Activated T-cell treated with anti-CD3 and anti-CD28 coated beads, Interleukin-2, amount 50 U/mL, for 48 hours (primary cell): ENCODE measurements around the gene KCNQ2.
"Not testable (repeated sequence)": the region's sequence is repeated elsewhere in the genome, so short reads cannot be mapped to it uniquely, and the experiment has no call there.

Source experiments
- DNase-seq, 2 experiments: peaks; one replicate each; pipeline ENCODE4 v3.0.0-alpha.2; 2020

Gene KCNQ2

DNA sequence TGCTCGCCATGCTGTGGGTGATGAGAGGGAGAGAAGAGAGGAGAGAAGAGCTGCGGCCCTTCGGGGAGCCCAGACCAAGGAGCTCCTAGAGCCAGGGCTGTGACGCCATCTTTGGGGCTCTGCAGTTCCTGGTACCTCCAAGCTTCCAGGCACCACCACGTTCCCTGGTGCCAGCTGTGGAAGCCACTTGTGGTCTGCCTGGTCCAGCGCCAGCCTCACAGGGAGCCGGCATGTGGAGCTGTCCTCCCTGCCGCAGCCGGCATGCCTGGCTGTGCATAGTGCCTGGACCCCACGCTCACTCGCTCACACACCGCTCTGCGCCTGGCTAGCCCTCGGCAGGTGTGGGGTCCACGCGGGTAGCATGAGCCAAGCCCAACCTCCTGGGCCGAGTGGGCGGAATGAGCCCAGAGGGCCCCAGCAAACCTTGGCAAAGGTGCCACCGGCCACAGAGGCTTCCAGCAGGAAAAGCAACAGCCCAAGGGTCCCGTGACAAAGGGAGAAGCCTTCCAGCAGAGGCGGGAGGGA, 92.0 kb downstream of the KCNQ2 start:
- DNase-seq = no peak

DNA sequence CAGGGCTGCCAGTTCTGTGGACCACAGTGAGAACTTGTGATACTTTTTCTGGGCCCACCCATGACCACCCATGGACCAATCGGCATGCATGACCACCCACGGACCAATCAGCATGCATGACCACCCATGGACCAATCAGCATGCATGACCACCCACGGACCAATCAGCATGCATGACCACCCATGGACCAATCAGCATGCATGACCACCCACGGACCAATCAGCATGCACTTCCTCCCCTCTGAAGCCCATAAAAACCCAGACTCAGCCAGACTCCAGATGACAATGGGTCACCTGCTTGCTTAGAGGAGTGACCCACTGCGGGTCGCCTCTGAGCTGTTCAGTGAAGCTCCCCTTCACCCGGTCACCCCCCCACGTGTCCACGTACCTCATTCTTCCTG, 92.6 kb downstream of the KCNQ2 start:
- DNase-seq = not testable (repeated sequence)

DNA sequence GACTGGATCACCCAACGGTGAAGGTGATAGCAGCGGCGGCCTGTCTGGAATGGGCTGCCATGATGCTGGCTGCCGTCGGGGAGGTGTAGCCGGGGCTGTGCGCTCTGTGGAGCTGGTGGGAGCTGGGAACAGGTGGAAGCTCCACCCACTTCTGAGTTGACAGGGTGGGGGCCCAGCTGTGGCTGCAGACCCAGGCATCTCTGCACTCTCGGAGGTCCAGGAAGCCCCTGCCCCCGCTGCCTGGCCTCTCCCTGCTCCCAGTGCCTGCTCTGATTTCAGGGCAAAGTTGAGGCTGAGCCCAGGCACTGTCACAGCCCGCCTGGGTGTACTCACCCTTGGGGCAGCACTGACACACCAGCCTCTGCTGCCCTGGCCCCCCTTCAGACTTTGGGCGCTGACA, 93.2 kb downstream of the KCNQ2 start:
- DNase-seq = no peak

DNA sequence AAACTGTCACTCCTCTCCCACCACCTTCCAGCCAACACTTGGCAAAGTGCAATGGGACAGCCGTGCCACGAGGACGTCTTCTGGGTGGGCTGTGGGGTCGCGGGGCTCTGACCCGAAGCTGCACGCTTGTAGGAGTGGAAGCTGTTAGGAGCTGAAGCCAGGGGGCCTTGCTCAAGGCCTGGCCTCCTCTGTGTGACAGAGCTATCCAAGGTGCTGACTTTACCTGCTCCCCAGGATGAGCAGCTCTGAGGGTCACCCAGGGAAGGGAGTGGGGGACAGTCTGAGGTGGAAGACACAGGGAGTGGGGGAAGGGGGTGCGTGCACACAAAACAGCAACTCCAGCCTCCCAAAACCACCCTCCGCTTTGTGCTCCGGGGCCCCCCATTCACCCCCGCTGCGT, 93.8 kb downstream of the KCNQ2 start:
- no peak for DNase-seq

DNA sequence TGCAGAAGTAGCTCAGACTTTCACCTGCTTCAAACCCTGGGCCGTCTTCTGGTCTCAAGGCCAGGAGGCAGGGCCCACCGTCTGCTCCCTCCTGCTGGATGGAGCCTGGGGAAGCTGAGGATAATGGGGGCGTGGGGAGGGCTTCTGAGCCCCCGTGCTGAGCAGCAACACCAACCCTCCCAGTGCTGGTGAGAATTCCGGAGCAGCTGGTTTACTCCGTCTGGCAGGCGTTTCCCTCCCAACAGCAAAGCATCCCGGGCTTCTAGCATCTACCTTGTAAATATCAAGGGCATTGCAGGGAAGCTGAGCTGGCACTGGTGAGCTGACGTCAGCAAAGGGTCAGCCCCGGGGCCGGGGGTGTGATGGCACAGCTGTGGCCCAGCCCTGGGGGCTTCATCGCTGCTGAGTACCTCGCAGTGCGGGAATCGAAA, 94.5 kb downstream of the KCNQ2 start:
- DNase-seq = no peak

DNA sequence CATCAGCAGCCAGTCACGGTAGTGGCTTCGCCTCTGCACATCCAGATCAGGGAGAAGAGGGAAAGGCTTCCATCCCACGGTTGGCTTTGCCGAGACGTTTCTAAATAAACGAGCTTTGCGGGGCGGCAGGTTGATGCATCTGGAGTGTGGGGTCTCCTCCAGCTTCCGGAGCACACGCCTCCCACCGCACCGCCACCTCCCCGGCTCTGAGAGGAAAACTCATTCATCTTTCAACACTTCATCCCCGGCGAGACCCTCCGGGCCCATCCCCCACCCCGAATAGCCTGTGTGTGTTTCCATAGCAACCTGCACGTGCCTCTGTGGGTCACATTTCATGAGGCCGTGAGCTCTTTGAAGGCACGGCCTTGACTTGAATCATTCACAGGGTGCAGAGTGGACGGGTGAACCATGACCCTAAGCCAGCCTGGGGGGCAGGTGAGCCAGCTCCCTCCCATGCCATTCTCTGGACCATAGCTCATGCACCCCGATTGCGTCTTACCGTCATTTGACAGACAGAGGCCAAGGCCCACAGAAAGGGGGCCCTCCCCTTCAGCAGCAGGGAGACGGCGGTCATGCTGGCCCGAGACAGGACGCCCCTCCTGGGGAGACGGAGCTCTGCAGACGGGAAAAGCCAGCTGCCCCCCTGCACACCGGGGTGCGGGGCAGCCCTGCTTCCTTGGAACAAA, 95.1 kb downstream of the KCNQ2 start:
- no peak for DNase-seq

DNA sequence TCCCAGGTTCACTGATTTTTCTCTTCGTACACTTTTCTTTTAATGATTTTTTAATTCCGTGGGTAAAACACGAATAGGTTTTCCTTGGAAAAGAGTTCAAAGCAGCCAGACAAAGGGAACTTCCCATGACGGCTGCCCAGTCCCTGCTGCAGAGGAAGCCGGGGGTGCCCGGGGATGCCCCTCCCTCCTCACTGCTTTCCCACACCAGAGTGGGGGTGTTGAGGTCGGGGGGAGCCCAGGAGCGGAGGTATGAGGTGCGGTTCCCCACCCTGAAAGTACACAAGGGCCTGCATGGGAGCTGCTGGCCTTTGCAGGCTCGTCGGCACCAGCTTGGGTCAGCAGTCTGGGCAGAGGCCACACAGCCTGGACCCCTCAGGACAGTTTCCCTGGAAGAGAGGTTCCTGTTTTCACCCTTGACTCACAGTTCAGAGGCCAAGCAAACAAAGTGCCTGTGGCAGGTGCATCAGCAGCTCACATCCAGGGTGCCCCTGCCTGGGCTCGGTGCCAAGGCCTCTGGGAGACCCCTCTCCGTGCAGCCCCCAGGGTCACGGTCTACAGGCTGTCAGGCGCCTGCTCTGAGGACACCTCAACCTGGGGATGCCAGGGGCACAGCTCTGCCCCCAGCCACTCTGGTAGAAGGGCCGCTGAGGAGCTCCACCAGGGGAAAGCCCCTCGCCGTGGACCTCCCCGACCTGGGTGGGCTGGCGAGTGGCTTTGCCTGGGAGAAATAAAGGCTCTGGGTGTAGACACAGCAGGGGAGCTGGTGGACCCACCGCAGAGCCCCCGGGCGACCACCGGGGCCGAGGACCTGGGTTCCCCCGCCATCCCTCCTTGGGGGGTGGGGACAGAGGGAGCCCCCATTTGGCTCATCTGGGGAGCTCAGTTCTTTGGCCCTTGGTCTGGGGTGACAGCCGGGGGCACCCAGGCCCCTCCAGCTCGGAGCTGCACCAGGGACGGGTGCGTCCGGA, 95.9 kb downstream of the KCNQ2 start:
- DNase-seq = no peak

DNA sequence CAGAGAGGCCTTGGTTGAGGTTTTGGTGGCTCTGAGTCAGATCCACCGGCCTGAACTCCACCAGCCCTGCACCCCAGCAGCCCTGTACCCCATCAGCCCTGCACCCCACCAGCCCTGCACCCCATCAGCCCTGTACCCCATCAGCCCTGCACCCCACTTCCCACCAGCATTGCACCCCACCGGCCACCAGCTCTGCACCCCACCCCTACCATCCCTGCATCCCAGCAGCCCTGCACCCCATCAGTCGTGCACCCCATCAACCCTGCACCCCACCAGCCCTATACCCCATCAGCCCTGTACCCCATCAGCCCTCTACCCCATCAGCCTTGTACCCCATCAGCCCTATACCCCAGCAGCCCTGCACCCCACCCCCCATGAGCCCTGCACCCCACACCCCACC, 97.0 kb downstream of the KCNQ2 start:
- DNase-seq = no peak

DNA sequence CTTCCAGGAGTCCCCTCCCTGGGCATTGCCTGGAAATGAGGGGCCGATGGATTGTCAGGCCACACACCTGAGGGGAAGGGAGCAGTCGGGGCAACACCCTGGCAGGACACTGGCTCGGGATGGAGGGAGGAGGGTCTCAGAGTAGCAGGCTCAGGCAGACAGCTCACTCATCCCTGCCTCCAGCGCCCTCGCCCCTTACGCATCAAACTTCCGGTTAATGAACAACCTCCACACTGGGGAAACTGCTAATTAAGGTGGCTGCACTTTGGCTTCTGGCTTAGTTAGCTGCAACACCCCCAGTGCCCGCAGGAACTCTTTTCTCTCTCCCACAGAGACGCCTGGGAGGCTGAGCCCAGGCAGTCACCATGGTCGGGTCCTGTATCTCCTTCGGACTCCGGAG, 98.0 kb downstream of the KCNQ2 start:
- no peak for DNase-seq

DNA sequence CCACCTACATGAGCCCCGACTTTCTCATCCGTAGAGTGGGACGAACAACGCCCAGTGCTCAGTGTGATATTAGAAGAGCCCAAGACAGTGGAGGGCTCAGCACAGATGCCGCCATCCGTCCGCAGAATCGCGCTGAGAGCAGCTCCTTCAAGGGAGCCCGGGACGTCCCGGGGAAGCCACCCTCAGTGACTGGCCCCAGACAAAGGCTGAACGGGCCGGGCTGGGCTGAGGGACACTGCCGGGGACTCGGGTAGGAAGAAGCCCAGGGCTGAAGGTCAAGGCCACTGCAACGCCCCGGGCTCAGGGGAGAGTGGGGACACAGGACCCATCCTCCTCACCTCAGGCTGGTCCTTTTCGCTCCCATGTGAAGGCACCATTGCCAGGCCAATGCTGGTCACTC, 98.5 kb downstream of the KCNQ2 start:
- DNase-seq = no peak

DNA sequence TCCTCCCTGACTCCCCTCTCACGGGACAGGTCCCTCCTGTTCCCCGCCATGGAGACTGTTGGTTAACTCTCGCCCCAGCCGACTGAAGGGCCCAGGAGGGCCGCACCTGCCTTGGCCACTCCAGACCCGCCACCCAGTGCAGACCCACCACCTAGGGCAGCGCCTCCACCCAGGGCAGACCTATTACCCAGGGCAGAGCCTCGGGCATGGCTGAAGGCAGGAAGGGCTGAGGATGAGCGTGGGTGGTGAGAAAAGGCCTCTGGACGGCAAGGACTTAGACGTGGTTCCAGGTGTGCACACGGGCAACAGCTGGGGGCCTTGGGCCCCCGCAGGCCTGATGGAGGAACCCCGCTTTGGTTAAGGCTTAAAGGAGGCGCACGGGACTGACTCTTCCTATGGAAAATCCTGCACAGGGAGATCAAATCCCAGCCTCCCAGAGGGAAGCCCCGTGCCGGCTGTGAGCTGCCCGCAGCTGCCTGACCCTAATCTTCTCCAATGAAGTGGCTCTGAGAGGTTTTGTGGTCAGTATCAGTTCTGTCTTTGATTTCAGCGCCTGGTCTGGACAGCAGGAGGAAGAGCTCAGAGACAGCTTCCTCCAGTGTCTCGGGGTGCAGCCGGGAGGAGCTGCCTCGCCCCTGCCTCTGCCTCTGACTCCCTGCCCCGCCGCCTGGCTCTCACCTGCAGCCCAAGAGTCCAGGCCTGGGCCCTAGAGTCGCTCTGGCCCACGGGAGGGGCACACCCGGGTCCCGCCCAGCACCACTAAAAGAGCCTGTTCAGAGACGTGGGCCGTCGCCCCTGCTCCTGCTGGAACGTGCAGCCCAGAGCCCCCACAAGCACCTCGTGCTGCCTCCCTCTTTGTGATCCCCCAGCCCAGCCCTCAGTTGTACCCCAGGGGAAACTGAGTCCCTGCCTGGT, 99.2 kb downstream of the KCNQ2 start:
- no peak for DNase-seq

DNA sequence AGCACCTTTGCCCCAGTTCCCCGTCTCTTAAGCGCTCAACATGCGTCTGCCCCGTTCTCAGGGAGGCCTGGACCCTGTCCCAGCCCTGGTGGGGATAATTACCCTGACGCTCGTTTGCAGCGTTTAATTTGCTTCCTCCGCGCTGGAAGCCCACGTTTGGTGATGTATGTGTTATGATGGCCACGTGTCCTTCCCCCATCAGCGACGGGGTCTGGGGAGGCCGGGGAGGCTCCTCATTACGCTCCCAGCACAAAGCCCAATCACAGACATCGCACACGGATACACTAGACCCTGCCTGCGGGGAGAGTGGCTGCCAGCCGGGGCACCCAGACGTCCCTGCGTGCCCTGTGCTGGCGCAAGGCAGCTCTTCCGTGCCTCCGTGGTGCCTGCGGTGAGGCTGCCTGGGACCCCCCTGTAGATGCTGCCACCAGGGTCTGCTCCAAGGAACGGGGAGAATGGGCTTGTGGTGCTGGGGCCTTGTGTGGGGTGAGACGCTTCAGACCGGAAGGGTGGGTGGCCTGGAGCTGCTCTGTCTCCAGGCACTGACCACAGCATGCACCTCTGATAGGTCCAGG, 101.1 kb downstream of the KCNQ2 start:
- DNase-seq = no peak

DNA sequence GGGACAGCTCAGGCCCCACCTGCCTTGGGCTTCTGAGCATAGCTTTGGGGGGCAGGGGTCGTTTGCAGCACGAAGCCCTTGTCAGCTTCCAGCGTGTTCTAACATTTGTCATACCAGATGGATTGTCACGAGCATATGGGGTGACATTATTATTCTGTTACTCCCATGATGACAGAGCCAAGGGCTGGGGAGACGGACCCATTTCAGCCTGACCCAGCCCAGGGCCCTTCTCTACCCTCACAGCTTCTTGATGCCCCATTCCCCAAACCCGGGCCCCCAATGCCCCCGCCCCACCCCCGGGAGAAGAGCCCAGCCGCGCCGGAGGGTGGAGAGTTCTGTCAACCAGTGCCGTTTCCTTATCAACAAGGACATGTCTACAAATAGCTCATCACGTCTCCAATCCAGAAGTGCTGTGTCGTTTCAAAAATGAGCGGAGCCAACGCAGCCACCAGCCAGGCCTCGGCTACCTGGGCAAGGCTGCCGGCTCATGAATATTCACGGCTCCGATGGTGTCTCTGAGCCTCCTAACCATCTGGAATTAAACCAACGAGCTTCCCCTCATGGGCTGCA, 101.8 kb downstream of the KCNQ2 start:
- no peak for DNase-seq

DNA sequence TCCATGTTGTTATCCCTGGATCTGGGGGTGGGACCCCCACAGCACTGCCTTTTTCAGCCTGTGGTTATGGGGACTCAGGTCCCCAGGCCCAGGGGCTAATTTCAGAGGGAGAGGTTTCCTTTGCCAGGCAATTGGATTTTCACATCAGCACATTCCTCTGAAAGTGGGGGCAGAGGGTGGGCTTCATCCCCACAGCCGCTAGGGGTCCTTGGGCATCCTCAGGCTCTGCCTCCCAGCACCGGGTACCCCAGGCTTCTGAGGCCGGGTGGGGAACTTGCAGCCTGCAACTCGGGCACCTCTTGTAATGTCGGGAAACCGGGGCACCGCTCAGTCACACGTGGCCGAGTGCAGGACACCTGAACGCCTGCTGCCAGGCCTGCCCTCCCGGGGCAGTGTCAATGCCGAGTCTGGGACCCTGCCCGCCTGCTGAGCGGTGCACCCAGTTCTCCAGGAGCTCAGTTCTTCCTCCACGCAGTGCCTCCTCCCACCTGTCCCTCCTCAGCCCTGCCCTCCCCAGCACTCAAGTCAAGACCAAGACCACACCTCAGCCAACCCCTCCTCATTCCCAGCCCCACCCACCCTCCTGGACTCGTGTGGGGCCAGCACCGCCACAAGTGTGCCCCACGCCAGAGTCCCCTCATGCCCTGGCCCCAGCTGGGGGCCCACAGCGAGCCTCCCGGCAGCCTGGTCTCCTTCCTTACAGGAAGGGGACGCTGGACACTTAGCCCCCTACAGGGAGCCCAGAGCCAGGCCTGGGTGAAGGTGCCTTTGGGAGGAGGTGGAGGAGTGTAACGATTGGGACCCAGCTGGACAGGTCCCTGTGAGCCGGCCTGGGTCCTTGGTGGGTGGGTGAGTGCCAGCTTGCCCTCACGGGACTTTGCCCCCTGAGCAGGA, 102.5 kb downstream of the KCNQ2 start:
- DNase-seq = no peak

DNA sequence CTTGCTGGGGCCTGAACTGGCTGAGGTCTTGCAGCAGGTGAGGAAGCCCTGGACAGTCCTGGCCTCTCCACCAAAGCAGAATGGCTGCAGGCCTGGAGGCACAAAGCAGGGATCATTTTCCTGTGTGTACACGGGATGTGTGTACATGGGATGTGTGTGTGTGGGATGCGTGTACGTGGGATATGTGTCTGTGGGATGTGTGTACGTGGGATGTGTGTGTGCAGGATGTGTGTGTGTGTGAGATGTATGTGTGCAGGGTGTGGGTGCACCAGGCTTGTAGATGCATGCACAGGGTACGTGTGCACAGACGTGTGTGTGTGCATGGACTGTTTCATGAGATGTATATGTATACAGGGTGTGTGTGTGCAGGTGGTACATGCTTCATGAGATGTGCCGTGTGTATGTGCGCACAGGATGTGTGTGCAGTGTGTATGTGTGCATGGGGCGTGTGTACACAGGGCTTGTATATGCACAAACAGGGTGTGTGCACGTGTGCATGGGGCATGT, 103.4 kb downstream of the KCNQ2 start:
- no peak for DNase-seq

DNA sequence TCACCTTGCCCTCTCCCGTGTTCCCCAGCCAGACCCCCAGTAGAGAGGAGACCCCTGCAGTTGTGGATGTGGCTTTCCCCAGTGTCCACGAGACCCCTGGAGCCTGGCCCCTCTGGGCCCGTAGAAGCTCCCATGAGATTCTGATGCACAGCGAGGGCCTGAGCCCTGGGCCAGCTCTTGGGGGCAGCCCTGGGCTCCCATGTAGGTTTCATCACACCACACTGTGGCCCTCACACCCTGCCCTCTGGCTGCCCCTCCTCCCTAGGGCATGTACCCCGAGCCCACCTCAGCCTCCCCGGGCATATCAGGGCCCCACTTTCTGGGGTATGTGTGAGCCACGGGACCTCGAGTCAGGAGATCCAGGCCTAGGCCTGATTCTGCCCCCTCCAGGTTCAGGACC, 104.3 kb downstream of the KCNQ2 start:
- DNase-seq = no peak

DNA sequence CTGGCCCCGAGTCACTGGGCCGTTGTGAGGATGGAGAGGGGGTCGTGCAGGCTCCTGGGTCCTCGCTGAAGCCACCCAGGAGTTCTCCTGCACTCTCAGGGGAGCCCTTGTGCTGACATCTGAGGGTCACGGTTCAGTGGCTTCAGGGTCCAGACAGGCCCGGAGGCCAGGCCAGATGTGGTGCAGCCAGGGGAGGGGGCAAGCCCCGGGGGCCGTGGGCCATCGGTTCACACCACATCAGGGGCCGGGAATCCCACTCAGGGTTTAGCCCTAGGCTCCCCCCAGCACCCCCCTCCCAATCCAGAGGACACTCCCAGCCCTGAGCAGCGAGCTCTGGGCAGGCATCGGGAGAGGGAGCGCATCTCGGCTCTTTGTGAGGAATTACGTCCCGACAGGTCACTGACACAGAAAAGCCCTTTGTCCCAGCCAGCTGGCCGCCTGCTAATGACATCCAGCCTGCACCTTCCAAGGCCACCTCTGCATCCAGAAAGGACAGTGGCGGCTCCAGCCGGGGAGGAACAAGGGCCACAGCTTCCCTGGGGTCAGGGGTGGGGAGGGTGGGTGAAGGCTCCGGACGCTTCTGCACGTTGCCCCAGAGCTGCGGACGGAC, 104.9 kb downstream of the KCNQ2 start:
- DNase-seq = no peak

DNA sequence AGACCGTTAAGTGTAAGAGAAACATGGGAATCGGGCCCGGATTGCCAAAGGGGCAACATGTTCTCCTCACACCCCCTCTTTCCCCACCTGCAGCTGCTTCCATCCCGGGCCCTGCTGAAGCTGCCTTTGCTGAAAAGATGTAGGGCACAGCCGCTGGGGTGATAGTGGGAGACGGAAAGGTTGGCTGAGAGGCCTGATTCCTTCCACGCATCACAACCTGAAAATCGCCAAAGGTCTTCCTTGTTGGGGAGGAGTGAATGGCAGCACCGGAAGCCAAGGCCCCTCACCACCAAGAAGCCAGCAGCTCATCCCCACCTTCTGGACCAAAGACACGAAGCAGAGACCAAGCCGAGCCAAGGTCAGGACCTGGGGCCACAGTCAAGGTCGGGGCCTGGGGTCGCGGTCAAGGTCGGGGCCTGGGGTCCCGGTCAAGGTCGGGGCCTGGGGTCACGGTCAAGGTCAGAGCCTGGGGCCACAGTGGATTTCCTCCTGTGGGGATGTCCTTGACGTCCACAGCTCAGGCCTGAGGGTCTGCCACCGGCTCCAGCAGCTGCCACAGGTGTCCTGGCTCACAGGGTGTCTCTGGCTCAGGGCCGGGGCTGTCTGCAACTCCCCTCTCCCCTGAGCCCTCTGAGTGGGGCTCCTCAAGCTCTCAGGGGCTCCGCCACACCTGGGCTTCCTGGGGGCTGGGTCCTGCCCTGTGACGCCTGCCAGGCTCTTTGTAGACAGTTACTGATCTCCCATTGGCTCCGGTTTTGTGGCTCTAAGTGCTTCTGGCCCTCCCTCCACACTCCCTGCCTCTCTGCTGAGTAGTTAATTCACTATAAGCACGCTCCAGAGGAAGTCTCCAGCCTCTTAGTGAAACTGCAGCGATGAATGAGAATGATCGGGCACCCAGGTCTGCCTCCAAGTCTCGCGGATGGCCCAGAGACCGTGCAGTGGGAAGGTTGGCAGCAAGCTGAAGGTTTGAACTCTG, 105.8 kb downstream of the KCNQ2 start:
- no peak for DNase-seq
